GM21526 (cell line): ENCODE results near the gene IFFO2.

Experiments
- ATAC-seq: cut with Tn5 transposase; IDR thresholded peaks from one replicate; pipeline ENCODE4 v1.9.1; 2021; ENCODE audit warnings: moderate library complexity; ENCODE audit not compliant: unreplicated experiment, low FRiP score

Gene IFFO2

DNA sequence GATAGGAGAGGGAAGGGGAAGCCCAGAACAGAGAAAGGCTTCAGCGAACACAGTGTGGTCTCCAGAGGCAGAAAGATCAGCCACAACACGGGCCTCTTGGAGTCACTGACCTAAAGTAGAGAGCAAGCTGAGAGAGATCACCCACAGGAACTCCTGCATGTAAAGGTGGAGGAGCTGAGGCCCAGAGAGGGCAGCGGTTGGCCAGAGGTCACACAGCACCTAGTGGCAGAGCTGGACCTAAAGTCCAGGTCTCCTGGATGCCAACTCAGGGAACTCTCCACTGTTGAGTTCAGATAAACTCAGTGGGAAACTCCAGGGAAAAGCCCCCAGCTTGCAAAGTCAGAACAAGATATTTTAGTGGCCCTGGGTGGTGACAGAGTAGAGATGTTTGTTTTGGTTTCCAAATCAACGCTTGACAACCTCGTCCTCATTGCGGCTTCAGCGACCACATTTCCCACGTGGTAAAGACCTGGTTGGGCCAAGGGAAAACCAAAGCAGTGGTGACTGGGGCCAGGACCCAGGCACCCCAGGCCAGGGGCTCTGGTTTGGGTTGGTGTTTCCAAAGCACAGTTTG is 4.6 kb downstream of the IFFO2 start:
- peak; percentile 32 for ATAC-seq

DNA sequence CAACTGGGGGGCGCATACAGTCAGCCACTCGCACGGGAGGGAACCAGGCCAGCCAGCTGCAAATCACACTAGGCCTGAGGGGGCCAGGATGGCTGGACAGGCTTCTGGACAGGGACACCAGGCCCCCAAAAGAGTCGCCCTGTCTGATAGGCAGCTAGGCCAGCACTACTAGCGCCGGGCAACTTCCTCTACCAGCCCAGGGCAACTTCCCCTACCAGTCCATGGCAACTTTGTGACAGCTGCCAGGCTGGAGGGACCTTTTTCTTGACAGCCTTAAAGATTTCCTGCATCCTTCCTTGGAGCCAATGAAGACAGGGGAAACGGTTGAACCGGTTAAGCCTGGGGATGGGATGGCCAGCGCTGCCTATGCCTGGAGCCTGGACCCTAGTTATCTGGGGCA is 5.1 kb downstream of the IFFO2 start:
- ATAC-seq: peak; percentile 6

- ATAC-seq: no peak
These were observed 6.0 kb downstream of the IFFO2 start for GRCh38 chr1:18950401-18951026.

DNA sequence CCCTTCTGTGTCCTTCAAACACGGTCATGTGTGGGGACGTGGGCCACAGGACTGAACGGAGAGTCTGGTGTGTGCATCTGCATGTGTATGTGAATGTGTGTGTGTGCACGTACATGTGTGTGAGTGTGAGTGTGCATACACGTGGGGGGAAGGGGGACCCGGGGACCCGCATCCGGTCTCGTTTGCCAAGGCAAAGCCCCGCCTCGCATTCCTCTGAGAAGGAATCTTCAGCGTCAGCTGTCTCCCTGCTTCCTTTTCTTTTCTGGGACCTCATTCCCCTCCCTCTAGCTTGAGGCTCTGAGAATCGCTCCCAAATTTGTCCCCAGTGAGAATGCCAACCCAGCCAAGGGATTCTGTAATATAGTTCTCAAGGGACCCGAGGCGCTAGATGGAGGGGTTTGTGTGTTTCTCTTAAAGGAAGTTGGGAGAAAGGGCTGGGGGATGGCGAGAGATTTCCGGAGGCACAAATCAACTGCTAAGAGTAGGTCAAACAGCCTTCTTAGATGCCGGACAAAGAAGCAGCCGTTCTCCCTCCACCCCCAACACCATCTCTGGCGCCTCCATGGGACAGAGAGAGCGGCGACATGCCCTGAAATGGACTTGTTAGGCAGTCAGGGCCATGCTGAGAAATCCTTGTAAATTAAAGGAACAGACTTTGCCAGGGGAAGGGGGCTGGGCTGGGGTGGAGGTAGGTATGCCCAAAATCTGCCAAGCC is 6.6 kb downstream of the IFFO2 start:
- ATAC-seq: no peak

- ATAC-seq: no peak
These were observed 7.4 kb downstream of the IFFO2 start for GRCh38 chr1:18948913-18949685.

GRCh38 chr1:18948048-18948912 is 8.2 kb downstream of the IFFO2 start:
- ATAC-seq: no peak

GRCh38 chr1:18947570-18947969 is 8.9 kb downstream of the IFFO2 start:
- no peak for ATAC-seq

DNA sequence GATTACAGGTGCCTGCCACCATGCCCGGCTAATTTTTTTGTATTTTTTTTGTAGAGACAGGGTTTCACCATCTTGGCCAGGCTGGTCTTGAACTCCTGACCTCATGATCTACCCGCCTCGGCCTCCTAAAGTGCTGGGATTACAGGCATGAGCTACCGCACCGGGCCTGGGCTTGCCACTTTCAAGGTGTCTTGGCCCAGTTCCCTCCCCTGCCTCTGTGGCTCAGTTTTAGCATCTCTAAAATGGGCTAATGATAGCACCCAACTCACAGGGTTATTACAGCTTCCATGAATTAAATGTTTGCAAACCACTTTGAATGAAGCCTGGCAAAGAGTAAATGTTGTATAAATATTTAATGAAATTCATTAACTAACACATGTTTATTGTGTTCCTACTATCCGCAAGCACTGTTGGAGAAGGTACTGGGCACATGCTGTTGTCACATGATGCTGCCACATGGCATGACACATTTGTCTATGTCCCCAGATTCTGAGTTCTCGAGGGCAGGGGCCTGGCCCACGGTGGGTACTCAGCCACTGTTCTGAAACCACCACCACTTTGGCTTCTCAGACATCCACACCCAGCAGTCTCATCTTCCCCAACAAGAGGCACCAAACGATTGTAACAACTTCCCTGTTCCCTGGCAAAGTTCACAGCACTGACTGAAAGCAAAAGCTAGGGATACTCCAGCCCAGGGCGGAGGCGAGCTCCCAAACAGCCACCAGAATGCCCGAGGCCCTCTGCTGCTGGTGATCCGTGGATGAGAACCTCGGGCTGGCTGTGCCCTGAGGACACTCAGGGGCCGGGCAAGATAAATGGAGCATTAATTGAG is 9.7 kb downstream of the IFFO2 start:
- no peak for ATAC-seq

DNA sequence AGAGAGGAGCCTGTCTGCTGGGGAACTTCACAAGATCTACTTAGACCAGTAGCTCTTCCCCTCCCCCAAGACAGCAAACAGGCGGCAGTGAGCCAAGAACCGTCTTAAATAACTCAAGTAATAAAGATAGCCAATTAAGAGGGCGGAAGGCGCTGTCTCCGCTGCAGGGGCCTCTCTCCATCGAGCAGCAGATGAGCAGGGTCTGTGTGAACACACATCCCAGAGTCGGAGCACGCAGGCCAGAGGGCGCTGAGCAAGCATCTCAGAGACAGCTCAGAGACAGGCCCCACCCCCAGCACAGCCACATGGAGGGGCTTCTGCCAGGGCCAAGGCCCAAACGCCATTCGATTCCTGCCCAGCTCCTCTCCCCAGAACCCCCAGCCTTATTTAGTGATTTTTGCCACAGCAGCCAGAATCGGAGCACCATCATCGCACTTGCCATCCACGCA is 11.1 kb downstream of the IFFO2 start:
- no peak for ATAC-seq

GRCh38 chr1:18944810-18945209 is 11.7 kb downstream of the IFFO2 start:
- ATAC-seq: no peak

GRCh38 chr1:18943914-18944572 is 12.4 kb downstream of the IFFO2 start:
- no peak for ATAC-seq

GRCh38 chr1:18943162-18943561 is 13.3 kb downstream of the IFFO2 start:
- no peak for ATAC-seq

- no peak for ATAC-seq
These were observed 14.1 kb downstream of the IFFO2 start for GRCh38 chr1:18942340-18942739.

- no peak for ATAC-seq
These were observed 15.0 kb downstream of the IFFO2 start for GRCh38 chr1:18941221-18942141.

- ATAC-seq: no peak
These were observed 16.0 kb downstream of the IFFO2 start for GRCh38 chr1:18940303-18941020.

GRCh38 chr1:18939398-18940302 is 16.8 kb downstream of the IFFO2 start:
- ATAC-seq: no peak
